Stimulated activated CD4-positive, alpha-beta T cell treated with anti-CD3 and anti-CD28 coated beads, Interleukin-15, amount 100 ng/mL, for 1 hour (primary cell): Measurements from ENCODE around the gene WDR64.
"Not testable (repeated sequence)": the region's sequence is repeated elsewhere in the genome, so short reads cannot be mapped to it uniquely, and the experiment has no call there.

Experiments used
- DNase-seq, 2 donors: peaks; one replicate each; pipeline ENCODE4 v3.0.0-alpha.2; 2020; ENCODE audit warnings: low read depth in 1 of 2, low spot score in 1 of 2

WDR64 gene

GRCh38 chr1:241787691-241788090, 135.6 kb downstream of the WDR64 start:
- no peak for DNase-seq

DNA sequence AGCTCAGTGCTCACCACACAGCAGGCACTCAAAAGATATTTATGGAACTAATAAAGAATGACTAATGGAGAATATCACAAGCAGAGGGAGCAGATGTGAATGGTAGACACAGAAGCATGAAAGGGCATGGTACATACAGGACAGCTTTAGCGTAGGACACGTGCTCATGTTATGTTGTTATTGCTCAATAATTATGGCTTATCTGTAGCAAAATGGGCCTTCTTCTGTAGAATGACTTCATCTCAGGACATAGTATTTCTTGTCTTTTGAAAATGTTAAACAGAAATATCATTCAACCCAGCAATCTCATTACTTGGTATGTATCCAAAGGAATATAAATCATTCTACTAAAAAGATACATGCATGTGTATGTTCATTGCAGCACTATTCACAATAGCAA, 137.0 kb downstream of the WDR64 start:
- DNase-seq = no peak

GRCh38 chr1:241799416-241799815, 147.3 kb downstream of the WDR64 start:
- no peak for DNase-seq

DNA sequence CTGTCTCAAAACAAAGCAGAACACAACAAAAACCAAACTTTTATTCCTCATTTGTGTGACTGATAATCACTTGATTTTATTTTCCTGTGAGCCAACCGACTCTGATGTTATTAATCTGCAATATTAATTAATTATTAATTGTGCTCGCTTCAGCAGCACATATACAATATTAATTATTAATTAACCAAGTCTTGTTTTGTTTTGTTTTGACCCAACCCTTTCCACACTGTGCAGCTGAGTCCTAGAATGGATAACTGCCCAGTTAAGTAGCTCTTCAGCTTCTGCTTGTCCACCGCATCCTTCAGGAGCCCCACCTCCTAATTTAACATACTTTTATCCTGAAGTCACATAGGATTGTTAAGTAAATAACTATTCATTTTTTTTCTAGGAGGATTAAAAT, 148.6 kb downstream of the WDR64 start:
- no peak for DNase-seq

- no peak for DNase-seq
Measured at GRCh38 chr1:241802863-241803262, 150.8 kb downstream of the WDR64 start.

GRCh38 chr1:241804706-241805105, 152.6 kb downstream of the WDR64 start:
- not testable (repeated sequence) for DNase-seq

- DNase-seq = no peak
Measured at GRCh38 chr1:241808265-241808664, 156.2 kb downstream of the WDR64 start.

- DNase-seq = no peak
Measured at GRCh38 chr1:241810769-241811405, 158.8 kb downstream of the WDR64 start.

GRCh38 chr1:241813768-241814320, 161.8 kb downstream of the WDR64 start:
- no peak for DNase-seq

GRCh38 chr1:241816008-241816407, 163.9 kb downstream of the WDR64 start:
- DNase-seq = no peak

DNA sequence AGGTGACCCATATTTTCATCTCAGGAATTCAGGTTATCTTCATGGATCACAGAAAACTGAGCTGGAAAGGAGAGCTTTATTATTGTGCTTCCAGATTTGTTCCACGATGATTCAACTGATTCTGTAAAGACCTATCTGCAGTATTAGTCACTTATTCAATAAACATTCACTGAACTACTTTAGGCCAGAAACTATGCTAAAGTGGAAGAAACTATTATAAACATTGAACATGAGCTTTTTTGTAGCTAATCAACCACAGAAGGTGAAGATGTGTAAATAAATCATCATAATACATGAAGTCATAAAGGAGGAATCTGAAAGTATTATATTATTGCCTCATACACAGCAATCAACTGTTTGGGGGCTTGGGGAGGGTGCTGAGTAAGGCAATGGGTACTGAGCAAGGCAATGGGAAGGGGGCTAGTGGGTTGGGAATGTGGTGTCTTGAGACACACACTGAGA, 165.3 kb downstream of the WDR64 start:
- DNase-seq = no peak

DNA sequence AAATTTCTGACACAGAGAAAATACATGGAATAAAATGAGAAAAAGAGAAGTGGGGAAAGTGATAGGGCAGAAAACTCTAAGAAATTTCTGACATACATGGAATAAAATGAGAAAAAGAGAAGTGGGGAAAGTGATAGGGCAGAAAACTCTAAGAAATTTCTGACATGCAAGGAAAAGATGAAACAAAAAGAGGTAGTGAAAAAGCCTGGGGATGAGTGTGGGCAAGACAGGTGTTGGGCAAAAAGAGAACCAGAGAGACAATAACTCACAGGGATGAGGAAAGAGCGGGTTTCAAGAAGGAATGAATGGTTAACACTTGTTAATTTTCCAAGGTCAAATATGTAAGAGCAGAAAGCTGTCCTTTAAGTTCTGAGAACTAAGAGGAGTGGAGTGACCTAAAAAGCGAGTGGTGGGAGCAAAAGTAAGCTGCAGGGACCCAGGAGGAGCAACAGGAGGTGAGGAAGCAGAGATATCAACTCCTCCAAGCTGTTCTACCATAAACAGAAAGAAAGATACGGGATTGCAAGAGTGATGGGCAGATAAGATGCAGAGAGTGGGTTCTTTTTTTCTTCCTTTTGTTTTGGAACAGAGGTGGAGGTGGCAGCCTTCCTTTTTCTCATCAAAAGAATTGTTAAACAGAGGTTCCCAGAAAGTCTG, 166.0 kb downstream of the WDR64 start:
- no peak for DNase-seq

DNA sequence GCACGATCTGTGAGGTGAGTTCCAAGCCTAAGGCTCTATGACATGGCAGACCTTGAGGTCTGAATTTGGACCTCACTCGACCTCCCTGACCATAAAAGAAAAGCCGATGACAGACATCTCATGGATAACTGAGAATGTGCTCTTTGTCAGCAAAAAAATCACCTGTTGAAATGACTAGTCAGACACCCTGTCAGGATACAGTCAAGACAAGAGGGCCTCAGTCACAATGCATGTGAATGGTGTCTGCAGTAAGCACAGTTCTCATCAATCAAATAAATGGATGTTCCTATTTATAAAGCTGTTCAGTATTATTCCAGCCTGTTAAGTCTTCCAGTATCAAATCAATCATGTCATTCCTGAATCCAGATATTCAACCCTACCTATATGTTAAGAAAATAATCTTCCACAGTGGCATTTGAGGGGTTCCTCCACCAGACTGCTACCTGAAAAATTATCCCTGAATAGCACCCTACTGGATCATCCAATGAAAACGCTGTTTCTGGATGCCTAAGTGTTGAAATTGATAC, 167.3 kb downstream of the WDR64 start:
- DNase-seq = no peak

DNA sequence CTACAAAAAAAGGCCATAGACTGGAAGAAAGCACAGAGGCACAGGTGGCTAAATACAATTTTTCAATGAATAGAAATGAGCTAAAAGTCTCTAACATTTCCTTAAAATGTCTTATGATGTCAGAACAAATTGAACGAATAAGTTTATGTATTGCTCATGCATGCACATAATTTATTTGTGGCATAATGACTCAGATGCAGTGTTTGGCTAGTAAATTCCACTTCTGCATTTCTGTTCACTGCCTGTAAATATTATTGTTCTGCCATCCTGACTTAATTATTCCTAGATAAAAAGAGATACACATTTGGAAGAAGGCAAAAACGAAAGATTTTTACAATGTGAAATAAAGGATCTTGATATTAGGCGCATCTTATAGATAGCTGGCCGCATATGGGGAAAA, 169.3 kb downstream of the WDR64 start:
- no peak for DNase-seq

GRCh38 chr1:241822846-241823245, 170.8 kb downstream of the WDR64 start:
- no peak for DNase-seq

GRCh38 chr1:241823925-241824324, 171.8 kb downstream of the WDR64 start:
- no peak for DNase-seq

DNA sequence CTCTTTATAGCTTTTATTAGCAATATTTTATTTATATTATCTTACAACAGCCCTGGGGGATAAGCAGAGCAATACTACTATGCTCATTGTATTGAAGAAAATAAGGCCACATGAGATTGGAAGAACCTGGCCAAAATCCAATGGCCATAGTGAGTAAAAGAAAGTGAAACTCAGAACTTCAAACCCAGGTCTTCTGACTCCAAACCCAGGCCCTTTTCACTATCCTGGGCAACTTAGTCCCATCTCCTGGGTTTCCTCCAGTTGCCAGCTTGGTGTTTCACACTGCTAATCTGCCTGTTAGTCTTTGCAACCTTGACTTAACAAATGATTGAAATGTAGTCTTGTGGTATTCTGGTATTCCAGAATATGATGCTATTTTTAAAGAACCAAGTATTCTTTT, 173.5 kb downstream of the WDR64 start:
- DNase-seq = no peak

GRCh38 chr1:241826613-241827012, 174.5 kb downstream of the WDR64 start:
- not testable (repeated sequence) for DNase-seq

DNA sequence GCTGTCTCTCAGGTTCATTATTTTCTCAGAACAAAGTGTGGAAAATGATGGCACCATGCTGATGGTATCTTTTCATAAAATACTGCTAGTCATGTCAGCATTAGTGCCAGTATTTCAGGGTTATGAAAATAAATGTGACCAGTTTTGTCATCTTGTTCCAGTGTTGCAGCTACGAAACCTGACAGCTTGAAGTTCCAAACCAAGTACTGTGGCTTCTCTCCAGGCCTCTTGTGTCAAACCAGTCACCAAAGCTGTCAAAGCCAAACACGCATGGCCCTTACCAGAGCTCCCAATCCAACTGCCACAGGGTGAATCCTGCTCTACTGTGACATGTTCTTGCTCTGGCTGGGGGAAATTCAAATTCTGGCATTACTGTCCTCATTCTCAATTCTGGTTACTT, 175.2 kb downstream of the WDR64 start:
- no peak for DNase-seq

DNA sequence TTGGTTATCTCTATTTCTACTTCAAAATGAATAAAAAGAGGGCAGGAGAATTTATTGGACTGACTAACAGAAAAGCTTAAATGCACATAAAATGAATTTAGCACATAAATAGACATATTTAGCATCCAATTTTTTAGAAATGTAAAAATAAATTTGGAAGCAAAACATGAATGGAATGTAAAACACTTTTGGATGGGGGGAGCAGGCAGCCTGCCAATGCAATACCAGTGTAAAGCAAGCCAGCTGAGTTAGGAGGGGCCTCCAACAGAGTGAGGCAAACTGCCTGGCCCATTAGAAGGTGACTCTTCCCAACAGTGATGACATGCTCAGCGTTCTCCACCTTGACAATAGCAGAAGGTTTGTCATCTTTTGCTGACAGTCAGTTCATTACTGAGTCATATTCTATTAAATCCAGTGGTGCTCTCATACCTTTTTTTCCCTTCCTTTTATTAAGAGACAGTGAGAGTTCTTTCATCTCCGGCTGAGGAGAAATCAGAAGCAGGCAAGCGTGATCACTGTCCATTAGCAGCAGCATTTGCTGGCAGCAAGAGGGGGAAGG, 176.5 kb downstream of the WDR64 start:
- no peak for DNase-seq

DNA sequence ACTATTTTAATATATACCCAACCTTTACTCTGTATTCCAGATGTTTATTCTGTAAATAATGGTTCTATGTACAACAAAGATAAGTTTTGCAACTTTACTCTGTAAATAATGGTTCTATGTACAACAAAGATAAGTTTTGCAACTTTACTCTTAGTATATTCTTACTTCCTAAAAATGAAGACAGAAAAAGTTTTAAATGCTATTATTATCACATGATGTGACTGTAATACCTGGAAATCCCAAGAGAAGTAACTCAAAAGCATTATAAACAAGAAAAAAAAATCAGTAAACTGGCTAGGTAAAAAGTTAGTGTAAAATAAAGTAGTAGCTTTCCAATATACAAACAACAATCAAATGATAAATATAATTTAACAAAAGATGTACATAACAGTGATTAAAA, 177.4 kb downstream of the WDR64 start:
- no peak for DNase-seq

GRCh38 chr1:241834733-241835377, 182.8 kb downstream of the WDR64 start:
- DNase-seq = no peak
